ENCODE data around the gene CDHR3. TPM values are rescaled to one million over a fixed set of nuclear protein-coding genes. Genes with fewer than 3 reads are reported as not detected.
A peak's percentile ranks its signal among the peaks of the same experiment; 100 is the strongest.

CDHR3 gene
- total and polyA plus RNA-seq, 2 of the 8 experiments (the other 6 are each of a cell fraction or from before 2014, with no cell fraction given): 6.4 to 6.8 TPM

GRCh38 chr7:105990727-105991453 lies 27.8 kb downstream of the CDHR3 start (continued):
- peak in 1 of 2 experiments; percentile 55; a peak in 1 of 4 replicates for TF ChIP-seq HDAC2 (IDR thresholded peaks at IDR 0.05; ENCODE audit: borderline replicate concordance in 1 of 2, low read depth in 2 of 2, low read length in 2 of 2)
- TF ChIP-seq SUZ12 (IDR thresholded peaks at IDR 0.05; ENCODE audit: low read length): no peak
- no peak for TF ChIP-seq MAX (IDR thresholded peaks at IDR 0.05)
- TF ChIP-seq USF2 (IDR thresholded peaks at IDR 0.05; ENCODE audit: low read length): peak; percentile 11; the same call in 1 of the 2 replicates
- TF ChIP-seq TBP (IDR thresholded peaks at IDR 0.05; ENCODE audit: low read depth, low read length): peak; percentile 37; the same call in 1 of the 2 replicates
- TF ChIP-seq TAF7 (optimal IDR thresholded peaks at IDR 0.05; ENCODE audit: borderline replicate concordance, low read depth, low read length): peak; percentile 26
